CD4-positive, alpha-beta T cell treated with Interleukin-15 for 4 hours (primary cell): Measurements from ENCODE around the gene FREY1.
A peak's percentile ranks its signal among the peaks of the same experiment; 100 is the strongest.

Experiments used
- DNase-seq: peaks from one replicate; pipeline ENCODE4 v3.0.0-alpha.2; 2020; ENCODE audit warnings: low spot score

The FREY1 gene

DNA sequence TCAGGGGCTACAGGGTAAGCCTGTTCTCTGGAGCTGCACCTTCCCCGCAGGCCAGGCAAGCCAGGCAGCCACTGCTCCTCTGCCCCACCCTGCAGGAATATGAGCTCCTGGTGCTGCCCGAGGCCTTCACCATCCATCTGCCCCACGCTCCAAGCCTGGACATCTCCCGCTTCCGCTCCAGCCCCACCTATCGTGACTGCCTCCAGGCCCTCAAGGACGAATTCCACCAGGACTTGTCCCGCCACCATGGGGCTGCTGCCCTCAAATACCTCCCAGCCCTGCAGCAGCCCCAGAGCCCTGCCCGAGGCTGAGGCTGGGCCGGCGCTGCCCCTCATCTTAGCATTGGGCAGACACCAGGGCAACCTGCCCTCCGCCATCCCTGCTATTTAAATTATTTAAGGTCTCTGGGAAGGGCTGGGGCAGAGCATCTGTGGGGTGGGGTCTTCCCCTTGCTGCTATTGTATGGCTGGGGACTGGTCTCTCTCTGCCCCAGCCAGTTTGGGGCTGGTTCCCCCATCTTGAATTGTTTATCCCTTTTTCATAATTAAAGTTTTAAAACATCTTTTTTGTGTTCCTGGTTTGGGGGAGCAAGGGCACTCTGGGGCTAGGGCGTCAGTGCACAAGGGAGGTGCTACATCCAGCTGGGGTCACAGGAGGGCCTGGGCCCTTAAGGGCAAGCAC lies 21.6 kb upstream of the FREY1 start:
- no peak for DNase-seq

DNA sequence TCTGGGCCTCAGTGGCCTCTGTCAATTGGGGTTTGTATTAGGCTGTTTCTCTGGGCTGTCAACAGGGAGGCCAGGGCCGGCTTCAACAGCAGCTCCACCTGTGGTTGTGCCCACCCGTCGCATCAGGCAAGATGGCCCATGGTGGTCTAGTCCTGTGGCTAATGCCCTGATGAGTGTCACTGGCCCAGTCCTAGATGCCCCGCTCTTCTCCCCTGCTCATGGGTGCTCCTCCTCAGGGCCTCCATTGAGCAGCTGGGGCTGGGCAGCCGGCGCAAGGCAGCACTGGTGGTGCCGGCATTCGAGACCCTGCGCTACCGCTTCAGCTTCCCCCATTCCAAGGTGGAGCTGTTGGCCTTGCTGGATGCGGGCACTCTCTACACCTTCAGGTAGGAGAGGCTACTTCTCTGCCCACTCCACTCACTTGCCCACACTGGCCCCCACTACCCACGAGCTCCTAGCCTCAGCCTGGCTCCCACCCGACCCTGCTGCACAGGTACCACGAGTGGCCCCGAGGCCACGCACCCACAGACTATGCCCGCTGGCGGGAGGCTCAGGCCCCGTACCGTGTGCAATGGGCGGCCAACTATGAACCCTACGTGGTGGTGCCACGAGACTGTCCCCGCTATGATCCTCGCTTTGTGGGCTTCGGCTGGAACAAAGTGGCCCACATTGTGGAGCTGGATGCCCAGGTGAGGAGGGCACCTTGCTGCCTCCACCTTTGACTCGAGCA lies 20.8 kb upstream of the FREY1 start:
- no peak for DNase-seq

DNA sequence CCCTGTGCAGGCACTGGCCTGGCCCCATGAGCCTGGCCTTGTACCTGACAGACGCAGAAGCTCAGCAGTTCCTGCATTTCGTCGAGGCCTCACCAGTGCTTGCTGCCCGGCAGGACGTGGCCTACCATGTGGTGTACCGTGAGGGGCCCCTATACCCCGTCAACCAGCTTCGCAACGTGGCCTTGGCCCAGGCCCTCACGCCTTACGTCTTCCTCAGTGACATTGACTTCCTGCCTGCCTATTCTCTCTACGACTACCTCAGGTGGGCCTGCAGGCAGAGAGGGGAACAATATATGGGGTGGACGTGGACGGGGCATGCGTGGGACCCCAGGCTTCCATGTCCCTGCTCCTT lies 20.2 kb upstream of the FREY1 start:
- DNase-seq, result no peak

DNA sequence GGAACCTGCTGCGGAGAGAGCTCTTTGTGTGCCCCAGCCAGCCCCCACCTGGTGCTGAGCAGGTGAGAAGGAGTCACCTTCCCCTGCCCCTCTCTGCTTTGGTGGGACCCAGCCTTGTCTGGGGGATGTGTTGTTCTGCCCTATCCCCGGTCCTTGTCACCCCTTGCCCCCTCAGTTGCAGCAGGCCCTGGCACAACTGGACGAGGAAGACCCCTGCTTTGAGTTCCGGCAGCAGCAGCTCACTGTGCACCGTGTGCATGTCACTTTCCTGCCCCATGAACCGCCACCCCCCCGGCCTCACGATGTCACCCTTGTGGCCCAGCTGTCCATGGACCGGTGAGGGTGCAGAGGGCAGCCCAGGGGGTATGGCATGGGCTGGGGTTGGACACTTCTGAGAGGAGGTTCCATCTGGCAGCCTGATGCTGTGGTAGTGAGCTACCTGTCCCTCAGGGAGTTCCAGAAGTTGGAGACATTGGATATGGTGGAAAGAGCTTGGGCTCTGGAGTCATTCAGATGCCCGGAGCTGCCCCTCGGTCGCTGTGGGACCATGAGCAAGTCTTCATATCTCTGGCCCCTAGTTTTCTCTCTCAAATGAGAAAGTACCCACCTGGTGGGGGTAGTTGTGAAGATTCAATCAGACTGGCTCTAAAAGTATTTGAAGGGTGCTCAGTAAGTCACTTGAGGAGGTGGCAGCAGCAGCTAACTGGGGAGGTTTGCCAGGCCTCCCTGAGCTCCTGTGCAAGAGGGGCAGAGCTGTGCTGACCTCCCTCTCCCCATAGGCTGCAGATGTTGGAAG lies 19.7 kb upstream of the FREY1 start:
- no peak for DNase-seq

DNA sequence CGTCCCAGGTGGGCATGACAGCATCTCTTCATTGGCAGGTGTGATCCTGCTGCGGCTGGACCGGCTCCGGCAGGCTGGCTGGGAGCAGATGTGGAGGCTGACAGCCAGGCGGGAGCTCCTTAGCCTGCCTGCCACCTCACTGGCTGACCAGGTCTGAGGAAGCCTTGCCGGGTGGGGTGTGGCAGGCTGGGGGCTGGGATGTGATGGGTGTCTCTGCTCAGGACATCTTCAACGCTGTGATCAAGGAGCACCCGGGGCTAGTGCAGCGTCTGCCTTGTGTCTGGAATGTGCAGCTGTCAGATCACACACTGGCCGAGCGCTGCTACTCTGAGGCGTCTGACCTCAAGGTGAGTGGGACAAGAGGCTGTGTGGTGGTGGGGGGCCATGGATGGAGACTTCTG lies 18.9 kb upstream of the FREY1 start:
- DNase-seq, result no peak

DNA sequence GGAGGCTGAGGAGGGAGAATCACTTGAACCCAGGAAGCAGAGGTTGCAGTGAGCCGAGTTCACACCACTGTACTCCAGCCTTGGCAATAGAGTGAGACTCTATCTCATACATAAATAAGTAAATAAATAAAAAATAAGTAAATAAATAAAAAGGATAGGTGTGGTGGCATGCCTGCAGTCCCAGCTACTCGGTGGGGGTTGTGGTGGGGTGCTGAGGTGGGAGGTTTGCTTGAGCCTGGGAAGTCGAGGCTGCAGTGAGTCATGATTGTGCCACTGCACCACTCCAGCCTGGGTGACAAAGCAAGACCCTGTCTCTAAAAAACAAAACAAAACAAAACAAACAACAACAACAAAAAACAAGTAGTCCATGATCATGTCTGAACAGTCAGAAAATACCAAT lies 18.5 kb upstream of the FREY1 start:
- DNase-seq, result no peak

DNA sequence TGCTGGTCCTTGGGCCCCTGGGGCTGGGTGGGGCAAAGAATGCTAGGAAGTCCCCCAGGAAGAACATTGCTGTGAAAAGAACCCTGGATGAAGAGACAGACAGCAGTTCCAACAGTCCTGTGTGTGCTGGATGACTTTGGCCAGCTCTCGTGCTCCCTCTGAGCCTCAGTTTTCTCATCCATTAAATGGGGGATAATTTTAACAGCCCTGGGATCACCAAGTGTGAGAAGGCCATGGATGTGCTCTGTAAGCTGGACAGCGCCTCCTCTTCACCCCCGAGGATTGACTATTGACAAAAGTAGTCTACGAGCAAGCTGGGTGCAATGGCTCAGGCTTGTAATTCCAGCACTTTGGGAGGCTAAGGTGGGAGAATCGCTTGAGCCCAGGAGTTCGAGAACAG lies 17.9 kb upstream of the FREY1 start:
- no peak for DNase-seq

DNA sequence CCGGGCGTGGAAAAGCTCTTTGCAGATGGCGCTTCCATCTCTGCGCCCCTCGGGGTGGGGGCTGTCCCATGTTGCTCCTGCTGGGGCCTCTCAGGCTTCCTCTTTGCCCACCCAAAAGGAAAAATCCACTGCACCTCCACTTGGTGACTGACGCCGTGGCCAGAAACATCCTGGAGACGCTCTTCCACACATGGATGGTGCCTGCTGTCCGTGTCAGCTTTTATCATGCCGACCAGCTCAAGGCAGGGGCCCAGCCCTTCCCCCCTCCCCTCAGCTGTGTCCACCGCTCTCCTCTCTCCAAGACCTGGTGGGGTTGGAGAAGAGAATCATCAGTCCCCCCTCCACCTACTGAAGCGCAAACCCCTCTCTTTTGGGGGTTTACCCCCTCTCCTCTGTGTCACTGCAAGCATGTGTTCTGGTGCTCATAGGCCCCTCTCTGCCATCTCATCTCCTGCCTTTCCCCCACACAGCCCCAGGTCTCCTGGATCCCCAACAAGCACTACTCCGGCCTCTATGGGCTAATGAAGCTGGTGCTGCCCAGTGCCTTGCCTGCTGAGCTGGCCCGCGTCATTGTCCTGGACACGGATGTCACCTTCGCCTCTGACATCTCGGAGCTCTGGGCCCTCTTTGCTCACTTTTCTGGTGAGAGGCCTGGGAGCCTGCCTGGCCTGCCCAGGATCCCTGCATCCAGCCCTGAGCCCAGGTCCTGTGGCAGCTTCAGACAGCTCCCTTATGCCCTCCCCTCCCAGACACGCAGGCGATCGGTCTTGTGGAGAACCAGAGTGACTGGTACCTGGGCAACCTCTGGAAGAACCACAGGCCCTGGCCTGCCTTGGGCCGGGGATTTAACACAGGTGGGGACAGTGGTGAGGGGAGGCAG lies 17.2 kb upstream of the FREY1 start:
- DNase-seq, result no peak

DNA sequence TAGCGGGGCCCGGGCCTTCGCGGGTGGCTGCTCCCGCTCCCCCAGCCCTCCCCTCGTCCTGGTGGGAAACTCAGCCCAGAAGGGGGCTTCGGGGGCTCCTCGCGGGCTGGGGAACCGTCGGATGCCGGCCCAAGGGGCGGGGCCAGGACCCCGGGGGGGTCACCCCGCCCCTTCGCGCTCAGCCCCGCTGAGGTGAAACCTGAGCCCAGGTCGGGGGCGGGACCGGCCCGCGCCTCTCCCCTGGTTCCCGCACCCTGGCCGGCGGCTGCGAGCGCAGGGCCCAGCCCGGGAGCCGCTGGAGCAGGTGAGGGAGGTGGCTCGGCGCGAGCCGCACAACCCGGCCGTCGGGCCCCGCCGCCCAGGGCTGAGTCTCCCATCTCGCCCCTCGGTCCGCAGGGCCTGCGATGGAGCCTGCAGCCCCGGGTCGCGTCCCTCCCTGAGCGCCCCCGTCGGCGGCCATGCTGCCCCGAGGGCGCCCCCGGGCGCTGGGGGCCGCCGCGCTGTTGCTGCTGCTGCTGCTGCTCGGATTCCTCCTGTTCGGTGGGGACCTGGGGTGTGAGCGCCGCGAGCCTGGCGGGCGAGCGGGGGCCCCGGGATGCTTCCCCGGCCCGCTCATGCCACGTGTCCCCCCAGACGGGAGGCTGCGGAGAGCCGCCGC lies 15.5 kb upstream of the FREY1 start, which contains the start of gene LARGE2:
TSS of gene LARGE2 (plus strand) at position 232 of the 658 bp plus-strand sequence. CDS start at position 459, 227 bp downstream.
- DNase-seq, result no peak

DNA sequence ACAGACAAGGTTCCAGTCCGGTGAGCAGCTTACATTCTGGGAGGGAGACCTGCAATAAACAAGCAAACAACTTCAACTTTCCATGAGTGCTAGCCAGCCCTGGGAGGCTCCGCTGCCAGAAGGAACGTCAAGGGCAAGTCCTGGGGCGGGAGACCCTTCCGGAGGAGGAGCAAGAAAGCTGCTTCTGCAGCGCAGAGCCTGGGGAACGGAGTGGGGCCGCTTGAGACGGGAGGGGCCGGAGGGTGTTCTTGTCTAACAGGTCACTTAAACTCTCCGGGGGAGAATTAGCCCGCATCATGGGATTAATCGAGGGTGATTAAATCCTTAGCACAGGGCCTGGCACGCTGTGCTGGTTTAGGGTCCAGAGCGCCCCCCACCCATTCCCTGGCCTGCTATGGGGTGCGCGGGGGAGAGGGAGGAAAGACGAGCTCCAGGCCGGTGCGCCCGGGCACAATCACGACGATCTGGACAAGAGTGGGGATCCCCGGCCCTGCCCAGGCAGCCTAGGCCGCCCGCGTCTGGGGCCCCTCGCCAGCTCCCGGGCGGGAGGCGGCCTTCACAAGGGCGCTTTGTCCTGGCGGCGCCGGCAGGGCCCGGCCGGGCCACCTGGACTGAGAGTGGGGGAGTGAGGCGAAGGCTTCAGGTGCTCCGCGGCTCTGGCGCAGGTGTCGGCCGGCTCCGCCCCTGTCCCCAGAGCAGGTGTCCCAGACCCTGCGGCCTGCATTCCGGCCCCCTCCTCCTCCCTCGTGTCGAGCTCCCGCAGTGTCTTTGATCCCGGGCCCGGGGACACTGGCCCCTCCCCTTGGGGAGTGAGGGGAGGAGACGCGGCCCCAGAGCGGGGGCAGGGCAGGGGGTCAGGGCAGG lies 14.7 kb upstream of the FREY1 start:
- no peak for DNase-seq

DNA sequence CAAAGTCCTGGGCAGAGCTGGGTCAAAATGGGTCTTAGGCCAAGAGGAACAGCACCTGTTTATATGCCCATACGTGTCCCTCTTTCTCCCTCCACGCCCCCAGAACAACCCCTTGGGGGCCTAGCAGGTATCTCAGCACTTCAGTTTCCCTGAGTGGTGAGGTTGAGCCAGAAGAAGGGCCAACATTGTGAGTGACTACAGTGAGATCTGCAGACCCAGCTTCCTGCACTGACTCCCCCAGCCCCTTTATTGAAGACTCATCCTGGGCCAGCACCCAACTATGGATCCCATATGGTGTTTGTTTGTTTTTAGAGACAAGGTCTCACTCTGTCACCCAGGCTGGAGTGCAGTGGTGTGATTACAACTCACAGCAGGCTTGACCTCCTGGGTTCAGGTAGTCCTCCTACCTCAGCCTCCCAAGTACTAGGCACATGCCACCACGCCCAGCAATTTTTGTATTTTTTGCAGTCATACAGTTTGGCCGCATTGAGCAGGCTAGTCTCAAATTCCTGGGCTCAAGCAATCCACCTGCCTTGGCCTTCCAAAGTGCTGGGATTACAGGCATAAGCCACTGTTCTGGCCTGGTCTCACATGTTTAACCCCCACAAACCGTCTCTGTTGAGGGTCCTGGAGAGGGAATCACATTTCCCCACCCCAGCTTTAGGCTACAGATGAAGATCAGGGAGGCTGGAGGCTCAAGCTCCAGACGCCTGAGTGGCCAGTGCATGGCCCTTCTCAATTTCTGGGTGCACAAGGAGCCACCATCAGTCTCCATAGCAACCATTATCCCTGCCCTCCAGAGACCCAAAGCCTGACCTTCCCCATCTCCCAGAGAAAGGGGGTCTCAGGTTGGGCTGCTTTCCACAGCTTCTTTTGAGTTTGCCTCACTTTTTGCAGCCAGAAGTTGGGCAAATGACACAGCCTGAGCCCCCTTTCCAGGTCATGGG lies 13.7 kb upstream of the FREY1 start:
- no peak for DNase-seq

DNA sequence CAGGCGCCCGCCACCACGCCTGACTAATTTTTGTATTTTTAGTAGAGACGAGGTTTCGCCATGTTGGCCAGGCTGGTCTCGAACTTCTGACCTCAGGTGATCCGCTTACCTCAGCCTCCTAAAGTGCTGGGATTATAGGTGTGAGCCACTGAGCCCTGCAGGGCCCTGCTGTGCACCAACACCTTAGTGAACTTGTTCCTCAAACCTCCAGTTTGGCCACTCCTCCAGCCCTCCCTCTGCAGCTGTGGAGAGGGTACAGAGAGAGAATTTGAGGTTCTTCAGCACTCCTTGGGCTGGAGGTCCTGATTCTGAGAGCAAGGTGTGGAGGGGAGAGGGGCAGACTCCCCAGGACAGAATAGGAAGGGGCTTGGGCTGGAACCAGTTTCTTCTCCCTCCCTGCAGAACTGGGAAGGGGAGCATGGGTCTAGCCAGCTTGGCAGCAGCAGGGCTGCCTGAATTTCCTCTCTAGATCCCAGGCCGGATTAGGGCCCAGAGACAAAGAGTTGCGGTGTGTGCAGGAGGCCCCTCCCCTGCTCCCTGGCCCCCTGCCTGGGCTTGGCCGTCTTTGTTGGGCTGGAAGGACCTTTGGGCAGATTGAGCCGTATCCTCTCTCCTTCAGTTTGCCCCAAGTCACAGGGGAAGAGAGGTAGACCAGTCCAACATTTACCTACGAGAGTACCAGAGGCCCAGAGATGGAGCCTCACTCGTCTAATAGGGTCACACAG lies 12.9 kb upstream of the FREY1 start:
- no peak for DNase-seq

DNA sequence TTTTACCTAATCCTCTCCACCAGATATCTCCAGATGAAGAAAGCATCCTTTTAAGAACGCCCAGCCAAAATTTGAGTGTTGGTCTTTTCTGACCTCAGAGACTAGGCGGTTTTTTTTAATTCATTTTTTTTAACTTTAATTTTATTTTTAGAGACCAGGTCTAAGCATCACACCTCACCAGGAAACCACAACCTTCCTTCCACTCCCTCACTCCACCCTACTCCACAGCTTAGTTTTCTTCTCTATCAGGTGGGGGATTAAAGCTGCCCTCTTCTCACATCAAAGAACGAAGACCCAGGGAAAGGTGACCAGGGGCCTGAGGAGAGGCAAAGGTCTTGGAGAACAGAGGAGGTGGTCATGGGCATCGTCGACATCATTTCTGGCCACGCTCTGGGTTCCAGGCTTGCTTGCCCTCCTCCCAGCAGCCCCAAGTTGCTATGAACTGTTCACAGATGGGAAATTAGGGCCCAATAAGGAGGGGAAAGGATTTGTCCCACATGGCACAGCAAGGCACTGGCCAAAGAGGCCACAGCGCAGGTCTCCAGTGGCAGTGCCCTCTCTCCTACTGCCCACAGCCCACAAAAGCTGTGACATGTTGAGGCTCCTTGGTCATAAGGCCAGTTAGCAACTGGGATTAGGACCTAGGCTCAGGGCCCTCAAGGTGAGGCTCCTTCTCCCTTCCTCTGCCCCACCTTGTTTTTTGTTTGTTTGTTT lies 12.0 kb upstream of the FREY1 start:
- DNase-seq, result no peak

DNA sequence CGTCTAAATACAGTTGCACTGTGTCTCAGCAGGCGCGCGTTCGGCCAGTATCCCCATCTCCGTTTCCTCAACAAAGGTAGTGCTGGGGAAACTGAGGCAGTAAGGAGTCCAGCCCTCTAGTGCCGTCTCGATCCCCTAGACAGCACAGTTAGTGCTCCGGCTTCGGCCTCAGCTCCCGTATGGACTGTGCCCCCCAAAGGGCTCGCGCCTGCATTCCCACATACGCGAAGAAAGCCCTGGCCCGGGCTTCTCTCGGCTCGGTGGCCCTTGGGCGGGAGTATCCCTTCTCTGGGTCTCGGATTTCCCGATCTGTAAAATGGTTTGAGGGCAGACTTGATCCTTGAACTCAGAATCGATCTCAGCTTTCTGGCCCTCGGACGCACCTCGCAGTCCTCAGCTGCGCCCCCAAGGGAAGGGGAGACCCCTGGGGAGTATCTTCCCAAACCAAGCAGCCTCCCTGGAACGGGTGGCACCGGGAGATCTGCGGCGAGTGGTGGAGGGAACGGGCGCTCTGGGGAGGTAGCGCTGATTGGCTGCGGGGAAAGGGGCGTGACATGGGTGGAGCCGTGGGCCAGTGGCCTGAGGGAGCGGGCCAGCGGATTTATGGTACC lies 11.4 kb upstream of the FREY1 start:
- DNase-seq, result peak; percentile 53

DNA sequence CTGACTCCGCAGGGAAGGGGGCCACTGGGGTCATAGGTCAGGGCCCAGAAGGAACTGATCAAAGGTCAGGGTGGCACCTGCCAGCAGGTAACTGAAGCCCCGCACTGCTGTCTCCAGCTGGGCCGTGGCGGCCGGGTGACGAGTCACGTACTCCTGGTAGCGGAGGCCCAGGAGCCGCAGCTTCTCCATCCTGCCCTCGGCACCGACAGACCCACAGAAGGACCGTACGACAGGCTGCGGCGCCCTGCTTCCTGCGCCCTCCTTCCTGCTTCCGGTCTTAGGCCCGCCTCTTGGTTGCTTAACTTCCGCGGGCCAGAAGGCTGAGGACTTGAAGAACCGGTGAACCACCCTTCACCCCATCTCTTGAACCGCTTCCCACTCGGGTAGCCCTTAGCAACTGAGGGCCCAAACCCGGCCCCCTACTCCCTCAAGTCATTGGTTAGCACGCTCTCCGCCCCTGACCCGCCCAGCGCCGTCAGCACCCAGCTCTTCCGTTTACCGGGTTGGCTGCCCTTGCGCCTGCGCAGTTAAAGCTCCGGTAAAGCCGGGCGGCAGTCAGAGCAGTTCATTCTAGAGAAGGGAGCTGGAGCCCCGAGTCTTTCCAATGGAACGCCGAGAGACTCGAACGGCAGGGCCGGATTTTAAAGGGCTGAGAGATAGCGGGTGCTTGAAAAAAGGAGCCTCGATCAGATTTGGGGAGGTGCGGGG lies 10.7 kb upstream of the FREY1 start, which contains the start of gene PEX16:
TSS of gene PEX16 (minus strand) at position 255 of the 708 bp plus-strand sequence. CDS start at position 189, 66 bp downstream.
- peak; percentile 98 for DNase-seq

DNA sequence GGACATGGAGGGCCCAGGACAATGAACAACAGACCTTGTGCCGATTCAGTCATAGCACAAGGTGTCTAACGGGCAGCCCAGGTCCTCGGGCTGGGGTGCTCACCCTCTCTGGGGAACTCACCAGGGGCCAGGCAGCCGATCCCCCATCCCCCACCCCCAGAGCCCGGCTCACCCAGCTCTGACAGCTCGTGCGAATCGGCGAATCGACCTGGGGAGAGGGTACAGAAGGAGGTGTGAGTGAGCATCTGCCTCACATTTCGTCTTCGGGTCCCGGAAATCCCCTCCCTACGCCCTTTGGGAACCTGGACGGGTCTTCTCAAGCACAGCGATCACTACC lies 10.2 kb upstream of the FREY1 start:
- no peak for DNase-seq

DNA sequence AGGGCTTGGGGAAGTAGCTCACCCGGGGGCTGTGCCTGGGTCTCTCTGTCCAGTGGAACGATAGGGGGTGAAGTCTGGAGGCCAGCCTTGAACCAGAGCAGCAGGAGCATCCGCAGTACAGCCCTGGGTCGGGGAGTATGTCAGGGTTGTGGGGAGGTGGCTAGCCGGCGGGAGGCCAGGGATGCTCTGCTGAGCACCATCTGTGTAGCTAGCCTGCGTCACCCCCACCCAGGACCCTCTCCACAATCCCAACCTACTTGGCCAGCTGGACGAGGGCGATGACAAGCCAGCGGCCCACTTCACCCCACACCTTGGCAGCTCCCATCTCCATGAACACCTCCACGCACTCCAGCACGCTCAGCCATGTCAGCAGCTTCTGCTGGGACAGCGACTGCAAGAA lies 8.4 kb upstream of the FREY1 start:
- no peak for DNase-seq
